GM19035 (cell line): Measurements from ENCODE around the gene ZYX.
"Not testable (repeated sequence)": the region's sequence is repeated elsewhere in the genome, so short reads cannot be mapped to it uniquely, and the experiment has no call there.

Experiments used
- ATAC-seq: cut with Tn5 transposase; IDR thresholded peaks from one replicate; pipeline ENCODE4 v1.9.1; 2021; ENCODE audit not compliant: unreplicated experiment

Gene ZYX

DNA sequence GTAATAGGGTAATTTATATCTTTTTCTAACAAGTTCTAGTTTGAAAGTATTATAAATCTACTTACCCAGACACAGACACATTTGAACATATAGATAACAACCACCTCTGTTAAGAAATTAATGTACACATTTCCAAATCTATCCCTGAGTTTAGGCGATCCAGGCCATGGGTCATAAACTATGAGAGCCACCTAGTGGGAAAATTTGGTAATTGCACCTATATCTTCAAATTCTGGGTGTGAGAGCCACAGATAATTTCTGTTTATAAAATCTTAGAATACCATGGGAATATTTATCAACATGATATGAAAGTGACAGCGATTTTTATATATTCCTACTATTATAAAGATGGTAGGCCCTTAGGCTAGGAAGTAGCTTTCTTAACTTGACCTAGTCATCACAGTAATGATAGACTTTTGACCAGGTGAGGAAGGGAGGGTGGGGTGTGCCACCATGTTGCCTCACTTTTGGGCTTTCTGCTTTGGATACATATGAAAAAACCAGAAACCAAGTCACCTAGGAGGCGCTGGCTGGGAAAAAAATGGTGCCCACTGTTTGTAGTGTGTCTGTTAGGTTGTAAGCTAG is 35.5 kb downstream of the ZYX start:
- peak; percentile 51 for ATAC-seq

DNA sequence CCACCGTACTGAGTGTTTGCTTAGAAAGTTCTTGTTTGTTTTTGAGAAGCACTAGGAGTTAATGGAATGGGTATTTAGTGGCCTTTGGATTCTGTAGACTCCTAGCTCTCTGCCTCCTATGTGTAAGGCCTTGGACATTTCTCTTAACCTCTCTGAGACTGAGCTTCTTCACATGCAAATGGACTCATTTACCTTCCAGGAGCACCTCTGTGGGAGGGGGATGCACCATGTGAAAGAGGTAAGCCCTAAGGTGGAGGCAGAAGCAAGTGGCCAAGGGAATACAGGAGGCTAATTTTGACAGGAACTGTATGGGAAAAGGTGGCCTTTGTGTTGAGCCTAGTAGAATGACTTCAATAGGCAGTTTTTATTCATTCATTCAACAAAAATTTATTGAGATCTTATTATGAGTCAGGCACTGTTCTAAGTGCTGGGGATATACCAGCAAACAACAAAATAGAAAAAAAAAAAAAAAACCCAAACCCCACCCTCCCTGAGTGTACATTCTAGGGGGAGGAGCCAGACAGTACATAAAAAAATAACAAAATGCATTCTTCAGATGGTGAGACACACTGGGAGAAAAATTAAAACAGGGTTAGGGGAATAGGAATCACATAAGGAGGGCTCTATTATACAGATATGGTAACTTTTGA is 36.7 kb downstream of the ZYX start:
- no peak for ATAC-seq

DNA sequence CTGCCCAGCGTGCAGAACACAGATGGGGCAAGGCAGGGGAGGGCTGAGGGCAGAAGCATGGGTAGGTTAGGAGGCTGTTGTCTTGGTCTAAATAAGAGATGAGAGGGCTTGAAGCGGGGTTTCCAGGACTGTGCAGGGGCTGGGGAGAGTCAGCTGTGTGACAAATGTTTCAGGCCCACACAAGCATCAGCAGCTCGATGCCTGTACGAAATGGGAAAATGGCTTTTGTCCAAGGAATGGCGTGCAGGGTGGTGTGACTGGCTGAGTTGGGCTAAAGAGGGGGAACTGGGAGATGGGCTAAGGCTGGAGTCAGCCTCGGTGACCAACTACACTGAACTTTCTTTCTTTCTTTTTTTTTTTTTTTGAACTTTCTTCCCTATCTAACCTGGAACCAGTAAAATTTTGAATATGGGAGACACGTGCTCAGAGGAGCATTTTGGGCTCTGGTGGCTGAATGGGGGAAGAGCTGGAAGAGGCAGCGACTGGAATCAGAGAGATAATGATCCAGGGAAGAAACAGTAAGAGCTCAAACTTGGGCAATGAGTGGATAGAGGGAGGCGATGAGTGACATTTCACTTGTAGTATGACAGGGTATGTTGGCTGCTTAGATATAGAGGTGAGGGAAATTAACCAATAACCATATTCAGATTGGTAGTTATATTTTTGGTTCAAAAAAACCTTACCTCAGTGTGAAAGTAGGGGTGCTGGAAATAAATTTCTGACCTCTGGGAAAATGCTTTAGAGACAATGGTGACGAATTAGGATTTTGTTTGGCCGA is 37.7 kb downstream of the ZYX start:
- ATAC-seq = no peak

DNA sequence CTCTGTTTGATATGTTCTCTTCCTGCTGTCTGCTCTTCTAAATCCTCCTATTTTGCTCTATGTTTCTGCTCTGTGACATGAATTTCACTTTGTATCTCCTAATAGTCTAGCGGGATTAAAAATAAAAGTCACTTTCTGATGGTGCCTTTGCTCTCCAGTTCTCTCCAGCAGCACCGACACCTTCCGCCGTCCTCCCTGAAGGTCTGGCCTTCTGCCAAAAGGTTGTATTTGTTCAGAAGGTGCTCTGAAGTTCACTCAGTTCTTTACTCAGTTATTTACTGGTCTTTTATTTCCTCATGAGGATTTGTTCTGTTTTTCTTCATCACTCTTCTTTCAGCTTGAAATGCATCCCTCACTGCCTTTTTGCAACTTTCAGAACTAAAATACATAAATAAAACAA is 38.7 kb downstream of the ZYX start:
- ATAC-seq = no peak

- not testable (repeated sequence) for ATAC-seq
Observed at GRCh38 chr7:143420624-143421023, 39.5 kb downstream of the ZYX start.

- no peak for ATAC-seq
Observed at GRCh38 chr7:143422033-143422432, 40.9 kb downstream of the ZYX start.

DNA sequence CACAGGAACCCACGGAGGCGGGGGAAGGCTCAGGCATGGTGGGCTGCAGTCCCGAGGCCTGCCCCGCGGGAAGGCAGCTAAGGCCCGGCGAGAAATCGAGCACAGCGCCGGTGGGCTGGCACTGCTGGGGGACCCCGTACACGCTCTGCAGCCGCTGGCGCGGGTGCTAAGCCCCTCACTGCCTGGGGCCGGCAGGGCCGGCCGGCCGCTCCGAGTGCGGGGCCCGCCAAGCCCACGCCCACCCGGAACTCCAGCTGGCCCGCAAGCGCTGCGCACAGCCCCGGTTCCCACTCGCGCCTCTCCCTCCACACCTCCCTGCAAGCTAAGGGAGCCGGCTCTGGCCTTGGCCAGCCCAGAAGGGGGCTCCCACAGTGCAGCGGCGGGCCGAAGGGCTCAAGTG is 43.3 kb downstream of the ZYX start:
- not testable (repeated sequence) for ATAC-seq

- no peak for ATAC-seq
Observed at GRCh38 chr7:143426479-143427142, 45.5 kb downstream of the ZYX start.

- no peak for ATAC-seq
Observed at GRCh38 chr7:143429770-143430698, 48.9 kb downstream of the ZYX start.

DNA sequence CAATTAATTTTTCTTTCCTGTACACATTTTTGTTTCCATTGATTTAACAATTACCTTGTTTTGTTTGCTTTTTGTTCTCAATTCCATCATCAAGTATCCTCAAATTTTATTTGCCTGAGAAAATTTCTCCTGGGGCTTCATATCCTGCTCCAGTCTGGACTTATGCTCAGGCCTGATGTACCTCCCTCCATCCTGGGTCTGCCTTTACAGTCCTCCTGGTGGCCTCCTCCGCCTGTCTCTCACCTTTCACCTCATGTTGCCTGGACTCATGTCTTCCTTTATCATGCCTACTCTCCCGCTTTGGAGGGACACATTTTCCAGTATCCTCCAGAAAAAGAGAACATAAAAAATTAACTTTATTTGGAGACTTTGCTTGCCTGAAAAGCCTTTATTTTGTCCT is 50.0 kb downstream of the ZYX start:
- ATAC-seq = no peak

DNA sequence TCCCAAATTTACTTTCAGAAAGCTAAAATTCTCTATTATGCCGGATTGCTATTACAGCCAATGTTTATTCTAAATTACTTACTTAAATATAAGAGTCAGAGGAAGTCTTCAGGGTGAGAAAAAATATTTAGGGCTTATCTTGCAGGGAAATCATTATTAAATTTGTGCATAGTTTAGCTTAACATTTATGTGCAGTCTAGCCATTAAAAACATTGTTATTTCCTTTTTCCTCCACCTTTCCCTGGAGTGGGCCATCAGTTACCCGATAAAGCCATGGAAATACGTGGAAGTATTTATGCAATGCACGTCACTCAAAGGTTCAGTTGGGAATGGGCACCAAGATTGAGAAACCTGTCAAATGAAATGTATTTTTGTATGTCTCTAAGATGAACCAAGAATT is 52.6 kb downstream of the ZYX start:
- ATAC-seq = no peak

- ATAC-seq = no peak
Observed at GRCh38 chr7:143434660-143435059, 53.5 kb downstream of the ZYX start.

DNA sequence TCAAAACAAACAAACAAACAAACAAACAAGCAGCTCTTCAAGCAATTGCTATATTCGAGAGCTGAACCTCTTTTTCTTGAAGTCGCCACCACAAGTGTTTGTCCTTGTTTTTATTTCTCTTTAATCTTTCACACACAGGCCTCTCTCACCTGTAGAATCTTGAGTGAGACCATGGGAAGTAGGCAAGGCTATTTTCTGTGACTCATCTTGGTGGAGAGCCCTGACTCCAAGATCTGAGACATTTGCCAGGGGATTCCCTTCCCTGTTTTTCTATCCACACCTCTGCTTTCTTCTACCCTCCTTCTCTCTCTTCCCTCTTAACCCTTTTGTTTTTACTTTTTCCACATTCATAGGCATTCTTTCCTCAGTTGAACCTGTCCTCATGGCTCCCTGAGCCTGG is 54.1 kb downstream of the ZYX start:
- no peak for ATAC-seq

DNA sequence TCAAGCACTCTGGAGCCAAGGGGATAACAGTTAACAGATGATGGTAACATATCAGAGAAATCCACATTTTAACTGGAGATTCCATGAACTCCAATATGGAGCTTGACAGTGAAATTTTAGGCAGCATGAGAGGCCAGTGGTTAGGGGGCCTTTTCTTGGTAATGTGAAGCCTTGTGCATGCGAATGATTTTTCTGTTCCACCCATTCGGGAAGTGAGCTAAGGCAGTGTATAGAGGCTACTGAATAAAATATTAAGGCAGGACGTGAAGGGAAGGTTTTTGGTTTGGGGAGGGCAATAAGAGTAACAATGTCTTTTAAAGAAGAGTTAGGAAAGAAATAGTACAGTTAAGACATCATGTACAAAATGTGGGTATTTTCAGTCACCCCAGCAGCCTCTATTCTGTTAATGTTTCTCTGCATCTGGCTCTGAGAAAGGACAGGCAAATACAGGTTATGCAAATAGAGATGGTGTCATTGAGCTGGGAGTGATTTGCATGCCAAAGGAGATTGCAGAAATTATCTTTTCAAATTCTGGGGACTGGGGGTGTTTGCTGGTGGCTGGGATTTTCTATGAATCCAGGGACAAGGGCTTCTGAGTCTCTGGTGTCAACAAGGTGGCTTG is 55.3 kb downstream of the ZYX start:
- ATAC-seq = peak; percentile 87

DNA sequence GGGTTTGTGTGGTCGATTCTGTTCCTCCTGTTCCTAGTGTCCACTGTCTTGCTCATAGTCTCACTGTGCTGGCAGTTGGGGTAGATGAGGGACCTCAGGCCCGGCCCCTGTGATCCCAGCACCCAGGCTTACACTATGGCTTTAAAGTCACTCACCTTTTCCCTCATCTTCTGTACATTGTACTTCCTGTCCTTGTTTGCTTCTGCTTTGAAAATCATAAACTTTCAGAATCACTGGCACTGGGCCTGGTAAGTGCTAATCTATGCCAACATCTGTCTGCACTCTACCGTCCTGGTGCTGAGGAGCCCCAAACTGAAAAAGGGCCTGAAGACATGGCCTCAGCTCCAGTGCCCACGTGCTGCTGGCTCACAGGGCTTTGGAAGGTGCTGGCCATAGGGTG is 56.4 kb downstream of the ZYX start:
- no peak for ATAC-seq

DNA sequence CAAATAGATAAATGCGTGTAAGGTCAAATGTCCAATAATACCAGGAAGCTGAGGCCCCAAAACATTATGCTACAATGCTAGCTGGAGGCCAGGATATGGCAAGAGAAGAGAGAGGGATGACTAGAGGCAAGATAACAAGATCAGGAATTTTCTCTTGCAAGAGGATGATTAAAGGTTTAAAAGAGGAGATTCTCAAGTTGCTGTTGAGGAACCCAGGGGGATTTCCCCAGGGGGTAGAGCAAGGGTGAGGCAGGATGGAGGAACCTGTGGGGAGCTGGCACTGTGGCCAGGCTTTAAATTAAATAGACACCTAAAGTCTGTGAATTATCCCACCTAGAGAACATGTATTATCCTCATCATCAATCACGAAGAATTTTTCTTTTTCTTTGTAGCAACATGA is 58.7 kb downstream of the ZYX start:
- no peak for ATAC-seq
